ENCODE results near the gene LTA4H. TPM values are rescaled to one million over a fixed set of nuclear protein-coding genes. Genes with fewer than 3 reads are reported as not detected.

LTA4H gene
- total RNA-seq, 4 donors from 2014 or later = 52.9 to 121 (median 70.9) TPM

DNA sequence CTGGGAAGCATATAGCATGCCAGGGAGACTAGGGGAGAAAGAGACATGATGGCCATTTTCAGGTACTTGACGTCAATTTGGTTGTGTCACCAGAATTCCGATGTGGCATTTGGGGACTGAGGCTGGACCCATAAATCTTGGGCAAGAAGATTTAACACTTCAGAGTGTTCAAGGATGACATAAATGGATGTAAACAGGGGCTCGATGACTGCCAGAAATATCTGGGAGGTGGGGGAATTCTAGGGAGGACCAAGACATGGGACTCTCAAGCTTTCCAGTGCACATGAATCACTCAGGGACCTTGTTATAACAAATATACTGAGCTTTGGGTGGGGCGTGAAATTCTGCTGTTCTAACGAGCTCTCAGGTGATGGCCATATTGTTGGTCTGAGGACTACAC, 57.0 kb downstream of the LTA4H start:
- no peak for TF ChIP-seq POLR2A (IDR thresholded peaks at IDR 0.05)
- TF ChIP-seq, protein P1, sequence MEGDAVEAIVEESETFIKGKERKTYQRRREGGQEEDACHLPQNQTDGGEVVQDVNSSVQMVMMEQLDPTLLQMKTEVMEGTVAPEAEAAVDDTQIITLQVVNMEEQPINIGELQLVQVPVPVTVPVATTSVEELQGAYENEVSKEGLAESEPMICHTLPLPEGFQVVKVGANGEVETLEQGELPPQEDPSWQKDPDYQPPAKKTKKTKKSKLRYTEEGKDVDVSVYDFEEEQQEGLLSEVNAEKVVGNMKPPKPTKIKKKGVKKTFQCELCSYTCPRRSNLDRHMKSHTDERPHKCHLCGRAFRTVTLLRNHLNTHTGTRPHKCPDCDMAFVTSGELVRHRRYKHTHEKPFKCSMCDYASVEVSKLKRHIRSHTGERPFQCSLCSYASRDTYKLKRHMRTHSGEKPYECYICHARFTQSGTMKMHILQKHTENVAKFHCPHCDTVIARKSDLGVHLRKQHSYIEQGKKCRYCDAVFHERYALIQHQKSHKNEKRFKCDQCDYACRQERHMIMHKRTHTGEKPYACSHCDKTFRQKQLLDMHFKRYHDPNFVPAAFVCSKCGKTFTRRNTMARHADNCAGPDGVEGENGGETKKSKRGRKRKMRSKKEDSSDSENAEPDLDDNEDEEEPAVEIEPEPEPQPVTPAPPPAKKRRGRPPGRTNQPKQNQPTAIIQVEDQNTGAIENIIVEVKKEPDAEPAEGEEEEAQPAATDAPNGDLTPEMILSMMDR (IDR thresholded peaks at IDR 0.05) = no peak
- H3K36me3 ChIP-seq = no peaks in the 10 kb centered on the region
- no peaks in the 10 kb centered on the region for H3K4me1 ChIP-seq
- no peak overlapping the region for H3K27ac ChIP-seq
- intact Hi-C loops (cut with DNase I; ENCODE audit: low total_unique reads) = no loop called here
- no peaks in the 10 kb centered on the region for H3K27me3 ChIP-seq
- no peak overlapping the region for H3K4me3 ChIP-seq
- no peaks in the 10 kb centered on the region for H3K9me3 ChIP-seq
- DNase-seq = no peak

DNA sequence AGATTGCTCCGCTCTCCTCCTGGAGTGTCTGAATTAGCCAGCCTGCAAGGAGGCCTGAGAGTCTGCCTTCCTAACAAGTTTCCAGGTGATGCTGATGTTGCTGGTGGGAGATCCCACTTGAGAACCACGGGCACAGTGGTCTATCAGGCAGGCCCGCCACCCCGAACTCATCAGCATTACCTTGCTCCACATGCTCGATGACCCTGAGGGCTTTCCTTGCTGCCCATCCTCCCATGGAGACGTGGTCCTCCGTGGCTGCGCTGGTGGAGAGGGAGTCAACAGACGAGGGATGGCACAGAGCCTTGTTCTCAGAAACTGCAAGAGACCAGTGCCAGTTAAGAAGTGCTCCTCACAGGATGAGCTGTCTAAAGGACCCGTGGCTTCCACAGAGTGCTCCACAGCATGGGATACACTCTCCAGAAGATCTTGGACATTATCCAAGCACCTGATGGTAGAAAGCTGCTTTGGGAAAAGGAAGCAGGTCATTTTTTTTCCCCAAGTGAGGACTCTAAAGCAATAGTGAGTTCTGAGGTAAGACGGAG, 57.6 kb downstream of the LTA4H start:
- H3K27me3 ChIP-seq = no peaks in the 10 kb centered on the region
- H3K36me3 ChIP-seq = no peaks in the 10 kb centered on the region
- intact Hi-C loops (cut with DNase I; ENCODE audit: low total_unique reads) = no loop called here
- H3K27ac ChIP-seq = no peak overlapping the region
- TF ChIP-seq POLR2A (IDR thresholded peaks at IDR 0.05) = no peak
- TF ChIP-seq, protein P1 (IDR thresholded peaks at IDR 0.05) = no peak
- no peak for DNase-seq
- H3K4me3 ChIP-seq = no peak overlapping the region
- no peaks in the 10 kb centered on the region for H3K9me3 ChIP-seq
- no peaks in the 10 kb centered on the region for H3K4me1 ChIP-seq

DNA sequence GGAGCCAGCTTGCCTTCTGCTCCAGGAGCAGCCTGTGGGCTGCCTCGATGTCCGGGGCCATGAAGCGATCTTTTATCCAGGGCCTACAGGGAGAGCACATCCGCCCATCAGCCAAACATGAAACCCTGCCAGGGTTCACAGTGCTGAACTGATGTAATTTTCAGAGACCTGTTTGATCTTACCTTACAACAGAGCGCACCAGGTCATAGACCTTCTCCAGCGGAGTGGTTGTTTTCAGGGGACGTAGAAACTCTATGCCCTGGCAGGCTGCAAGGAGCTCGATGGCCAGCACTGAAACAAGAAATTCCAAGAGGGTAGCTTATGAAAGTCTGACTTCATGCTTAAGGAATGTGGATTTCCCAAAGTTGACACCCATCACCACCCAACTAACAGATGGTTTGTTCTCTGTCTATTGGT, 59.0 kb downstream of the LTA4H start:
- H3K9me3 ChIP-seq = no peaks in the 10 kb centered on the region
- TF ChIP-seq POLR2A (IDR thresholded peaks at IDR 0.05) = no peak
- TF ChIP-seq, protein P1 (IDR thresholded peaks at IDR 0.05) = no peak
- H3K4me1 ChIP-seq = no peaks in the 10 kb centered on the region
- no peak for DNase-seq
- H3K36me3 ChIP-seq = no peaks in the 10 kb centered on the region
- intact Hi-C loops (cut with DNase I; ENCODE audit: low total_unique reads) = no loop called here
- H3K27ac ChIP-seq = no peak overlapping the region
- no peaks in the 10 kb centered on the region for H3K27me3 ChIP-seq
- H3K4me3 ChIP-seq = no peak overlapping the region

DNA sequence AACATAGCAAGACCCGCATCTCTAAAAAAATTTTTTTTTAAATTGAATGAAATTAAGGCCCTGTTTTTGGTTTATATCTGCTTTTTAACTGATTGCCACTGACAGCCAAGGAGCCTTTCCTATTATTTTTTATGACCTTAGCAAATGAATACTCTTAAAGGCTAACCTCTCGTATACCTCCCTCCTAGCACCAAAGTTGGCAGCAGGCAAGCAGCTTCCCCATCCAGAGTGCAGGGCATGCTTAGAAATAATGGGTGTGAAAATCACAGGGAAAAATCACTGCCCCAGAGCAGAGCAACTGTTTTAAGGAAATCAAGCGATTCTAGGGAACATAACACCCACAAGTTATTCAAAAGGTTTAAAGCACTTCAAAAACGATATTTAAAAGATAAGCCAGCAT, 59.9 kb downstream of the LTA4H start:
- no peak for TF ChIP-seq POLR2A (IDR thresholded peaks at IDR 0.05)
- TF ChIP-seq, protein P1 (IDR thresholded peaks at IDR 0.05) = no peak
- intact Hi-C loops (cut with DNase I; ENCODE audit: low total_unique reads) = no loop called here
- DNase-seq = no peak
- Histone ChIP-seq H3K9me3 (no peaks in the 10 kb centered on the region), H3K4me1 (no peaks in the 10 kb centered on the region), H3K36me3 (no peaks in the 10 kb centered on the region), H3K27me3 (no peaks in the 10 kb centered on the region), H3K27ac (no peak overlapping the region), H3K4me3 (no peak overlapping the region)

DNA sequence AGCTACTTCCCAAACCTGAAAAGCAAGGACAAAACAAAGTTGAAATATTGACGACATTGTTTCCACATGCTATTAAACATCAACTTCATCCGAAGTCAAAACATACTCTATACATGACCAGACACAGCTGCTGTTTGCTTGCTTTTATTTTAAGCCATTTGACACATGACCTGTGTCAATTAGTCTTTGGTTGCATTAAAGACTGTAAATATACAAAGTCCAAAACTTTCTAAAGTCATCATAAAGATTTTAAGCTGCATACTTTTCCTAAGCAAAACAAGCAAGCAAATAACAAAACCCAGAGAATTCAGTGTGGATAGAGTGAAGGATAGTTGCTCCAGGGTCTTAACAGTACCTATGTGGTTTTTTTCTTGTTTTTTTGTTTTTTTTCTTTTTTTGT, 61.0 kb downstream of the LTA4H start:
- no peaks in the 10 kb centered on the region for H3K36me3 ChIP-seq
- intact Hi-C loops (cut with DNase I; ENCODE audit: low total_unique reads) = no loop called here
- H3K9me3 ChIP-seq = no peaks in the 10 kb centered on the region
- TF ChIP-seq, protein P1 (IDR thresholded peaks at IDR 0.05) = no peak
- DNase-seq = no peak
- no peaks in the 10 kb centered on the region for H3K27me3 ChIP-seq
- no peak overlapping the region for H3K27ac ChIP-seq
- no peak overlapping the region for H3K4me3 ChIP-seq
- no peaks in the 10 kb centered on the region for H3K4me1 ChIP-seq
